Epithelial cell of esophagus (primary cell): ENCODE measurements around the gene CCDC78.
"Not testable (repeated sequence)": the region's sequence is repeated elsewhere in the genome, so short reads cannot be mapped to it uniquely, and the experiment has no call there.

Source experiments
- DNase-seq: peaks from one replicate; pipeline ENCODE4 v3.0.0; 2010; ENCODE audit warnings: low read depth
- H3K4me3 ChIP-seq: 2 replicates; pipeline ENCODE4 v1.5.1; 2011; ENCODE audit warnings: mild to moderate bottlenecking, low read length, control low read depth
- TF ChIP-seq, protein P1 (sequence below): IDR thresholded peaks from 2 replicates; pipeline ENCODE4 v1.5.1; 2011; ENCODE audit warnings: low read depth, mild to moderate bottlenecking, low read length, control low read depth, inconsistent platforms; ENCODE audit not compliant: insufficient read depth; ENCODE audit errors: missing control alignments

The CCDC78 gene

GRCh38 chr16:716768-717325, 9.4 kb downstream of the CCDC78 start:
- H3K4me3 ChIP-seq = peak overlapping the region; percentile 54
- TF ChIP-seq, protein P1, sequence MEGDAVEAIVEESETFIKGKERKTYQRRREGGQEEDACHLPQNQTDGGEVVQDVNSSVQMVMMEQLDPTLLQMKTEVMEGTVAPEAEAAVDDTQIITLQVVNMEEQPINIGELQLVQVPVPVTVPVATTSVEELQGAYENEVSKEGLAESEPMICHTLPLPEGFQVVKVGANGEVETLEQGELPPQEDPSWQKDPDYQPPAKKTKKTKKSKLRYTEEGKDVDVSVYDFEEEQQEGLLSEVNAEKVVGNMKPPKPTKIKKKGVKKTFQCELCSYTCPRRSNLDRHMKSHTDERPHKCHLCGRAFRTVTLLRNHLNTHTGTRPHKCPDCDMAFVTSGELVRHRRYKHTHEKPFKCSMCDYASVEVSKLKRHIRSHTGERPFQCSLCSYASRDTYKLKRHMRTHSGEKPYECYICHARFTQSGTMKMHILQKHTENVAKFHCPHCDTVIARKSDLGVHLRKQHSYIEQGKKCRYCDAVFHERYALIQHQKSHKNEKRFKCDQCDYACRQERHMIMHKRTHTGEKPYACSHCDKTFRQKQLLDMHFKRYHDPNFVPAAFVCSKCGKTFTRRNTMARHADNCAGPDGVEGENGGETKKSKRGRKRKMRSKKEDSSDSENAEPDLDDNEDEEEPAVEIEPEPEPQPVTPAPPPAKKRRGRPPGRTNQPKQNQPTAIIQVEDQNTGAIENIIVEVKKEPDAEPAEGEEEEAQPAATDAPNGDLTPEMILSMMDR = no peak

DNA sequence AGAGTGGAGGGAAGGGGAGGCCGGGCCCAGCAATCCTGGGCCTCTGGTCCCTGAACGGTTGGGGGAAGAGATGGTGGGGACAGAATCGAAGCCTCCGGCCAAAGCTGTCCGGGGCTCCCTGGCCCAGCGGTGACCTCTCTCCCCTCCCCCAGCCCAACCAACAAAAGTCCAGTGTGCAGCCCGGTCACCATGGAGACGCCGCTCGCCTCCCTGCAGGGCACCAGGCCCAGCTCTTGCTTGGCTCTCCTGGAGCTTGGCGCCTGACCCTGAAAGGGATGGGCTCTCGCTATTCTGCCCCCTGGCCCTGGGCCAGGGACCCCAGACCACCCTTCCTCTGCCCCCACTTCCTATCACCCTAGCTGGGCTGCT, 10.1 kb downstream of the CCDC78 start:
- DNase-seq = no peak
- peak overlapping the region; percentile 54 for H3K4me3 ChIP-seq
- TF ChIP-seq, protein P1 = no peak

More at GRCh38 chr16:716768-717325, 9.4 kb downstream of the CCDC78 start:
- no peak for DNase-seq

DNA sequence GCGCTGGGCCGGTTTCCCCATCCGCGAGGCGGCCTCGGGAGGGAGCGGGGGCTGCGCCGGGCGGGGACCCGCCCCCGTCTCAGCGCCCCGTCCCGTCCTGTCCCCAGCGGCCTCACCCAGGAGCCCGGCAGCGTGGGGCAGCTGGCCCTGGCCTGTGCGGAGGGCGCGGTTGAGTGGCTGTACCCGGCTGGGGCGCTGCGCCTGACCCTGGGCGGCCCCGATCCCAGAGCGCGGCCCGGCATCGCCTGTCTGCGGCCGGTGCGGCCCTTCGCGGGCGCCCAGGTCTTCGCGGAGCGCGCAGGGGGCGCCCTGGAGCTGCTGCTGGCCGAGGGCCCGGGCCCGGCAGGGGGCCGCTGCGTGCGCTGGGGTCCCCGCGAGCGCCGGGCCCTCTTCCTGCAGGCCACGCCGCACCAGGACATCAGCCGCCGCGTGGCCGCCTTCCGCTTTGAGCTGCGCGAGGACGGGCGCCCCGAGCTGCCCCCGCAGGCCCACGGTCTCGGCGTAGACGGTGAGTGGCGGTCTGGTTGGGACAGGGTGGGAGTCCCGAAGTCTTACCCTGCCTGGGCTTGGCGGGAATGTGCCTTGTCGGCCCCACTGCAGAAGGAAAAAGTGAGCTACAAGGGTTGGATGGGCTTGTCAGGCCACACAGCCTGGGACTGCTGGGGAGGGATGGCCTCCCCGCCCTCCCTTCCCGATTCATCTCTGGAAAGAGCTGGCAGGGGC, 10.6 kb downstream of the CCDC78 start:
- no peak for DNase-seq
- peak overlapping the region; percentile 54 for H3K4me3 ChIP-seq
- TF ChIP-seq, protein P1 = no peak

GRCh38 chr16:714558-715476, 11.4 kb downstream of the CCDC78 start, which contains the start of gene METRN:
METRN (plus strand) TSS chr16:715118; CDS start chr16:715290, 172 bp downstream.
- peak within 1 kb of the TSS; percentile 54 for H3K4me3 ChIP-seq
- TF ChIP-seq, protein P1 = no peak
- peak; percentile 93 for DNase-seq

- DNase-seq = peak; percentile 56
- TF ChIP-seq, protein P1 = no peak
- no peak overlapping the region for H3K4me3 ChIP-seq
Measured at GRCh38 chr16:714079-714478, 12.2 kb downstream of the CCDC78 start.

GRCh38 chr16:712740-713250, 13.4 kb downstream of the CCDC78 start:
- peak; percentile 96 for DNase-seq
- TF ChIP-seq, protein P1 = peak; percentile 50
- not testable (repeated sequence) for H3K4me3 ChIP-seq
